ENCODE data around the gene TPX2.

GRCh38 chr20:31823360-31824124 is 84.5 kb downstream of the TPX2 start:
- TF ChIP-seq CTCF (IDR thresholded peaks at IDR 0.05) (no peak), POLR2A (IDR thresholded peaks at IDR 0.05) (no peak)

Data from lower leg skin (tissue), 3 donors.